ENCODE data around the gene CEP19. TPM values are rescaled to one million over a fixed set of nuclear protein-coding genes. Genes with fewer than 3 reads are reported as not detected.

The CEP19 gene
- polyA plus RNA-seq, 1 experiment = 3.4 TPM

- Histone ChIP-seq H3K4me3 (ENCODE audit: low read depth, low read length) (no peak overlapping the region), H3K27ac (ENCODE audit: low read depth, low read length) (no peak overlapping the region), H3K27me3 (ENCODE audit: control insufficient read depth, insufficient read depth, low read length) (peaks cover 2% of the 10 kb centered on the region), H3K9me3 (ENCODE audit: control insufficient read depth, insufficient read depth, low read length) (no peaks in the 10 kb centered on the region)
- ChIA-PET CTCF (interaction anchor here (1.8 to 6.8 kb wide), 2 partner anchors 79 to 81 kb away, joined by 15 to 209 read pairs; no protein-coding TSS in a partner anchor), POLR2A (no interaction called here)
- TF ChIP-seq, protein P1, sequence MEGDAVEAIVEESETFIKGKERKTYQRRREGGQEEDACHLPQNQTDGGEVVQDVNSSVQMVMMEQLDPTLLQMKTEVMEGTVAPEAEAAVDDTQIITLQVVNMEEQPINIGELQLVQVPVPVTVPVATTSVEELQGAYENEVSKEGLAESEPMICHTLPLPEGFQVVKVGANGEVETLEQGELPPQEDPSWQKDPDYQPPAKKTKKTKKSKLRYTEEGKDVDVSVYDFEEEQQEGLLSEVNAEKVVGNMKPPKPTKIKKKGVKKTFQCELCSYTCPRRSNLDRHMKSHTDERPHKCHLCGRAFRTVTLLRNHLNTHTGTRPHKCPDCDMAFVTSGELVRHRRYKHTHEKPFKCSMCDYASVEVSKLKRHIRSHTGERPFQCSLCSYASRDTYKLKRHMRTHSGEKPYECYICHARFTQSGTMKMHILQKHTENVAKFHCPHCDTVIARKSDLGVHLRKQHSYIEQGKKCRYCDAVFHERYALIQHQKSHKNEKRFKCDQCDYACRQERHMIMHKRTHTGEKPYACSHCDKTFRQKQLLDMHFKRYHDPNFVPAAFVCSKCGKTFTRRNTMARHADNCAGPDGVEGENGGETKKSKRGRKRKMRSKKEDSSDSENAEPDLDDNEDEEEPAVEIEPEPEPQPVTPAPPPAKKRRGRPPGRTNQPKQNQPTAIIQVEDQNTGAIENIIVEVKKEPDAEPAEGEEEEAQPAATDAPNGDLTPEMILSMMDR (IDR thresholded peaks at IDR 0.05; ENCODE audit: low read depth, low read length) = no peak
- DNase-seq (ENCODE audit: low read depth, low spot score) = no peak
Measured at GRCh38 chr3:196689941-196690660, 21.9 kb downstream of the CEP19 start.

- ChIA-PET CTCF (interaction anchor here (0.6 to 6.8 kb wide), 2 partner anchors 77 to 368 kb away, joined by 5 to 209 read pairs; no protein-coding TSS in a partner anchor), POLR2A (interaction anchor here (0.6 to 1.0 kb wide), 3 partner anchors 24 to 145 kb away, joined by 3 to 4 read pairs (median 3); partner anchors contain the start of genes CEP19 and PIGX)
- DNase-seq (ENCODE audit: low read depth, low spot score) = peak; percentile 3
- TF ChIP-seq, protein P1 (IDR thresholded peaks at IDR 0.05; ENCODE audit: low read depth, low read length) = no peak
- peaks cover 2% of the 10 kb centered on the region for H3K27me3 ChIP-seq (ENCODE audit: control insufficient read depth, insufficient read depth, low read length)
- H3K9me3 ChIP-seq (ENCODE audit: control insufficient read depth, insufficient read depth, low read length) = no peaks in the 10 kb centered on the region
- H3K27ac ChIP-seq (ENCODE audit: low read depth, low read length) = no peak overlapping the region
- H3K4me3 ChIP-seq (ENCODE audit: low read depth, low read length) = no peak overlapping the region
Measured at GRCh38 chr3:196688349-196688748, 23.7 kb downstream of the CEP19 start.

DNA sequence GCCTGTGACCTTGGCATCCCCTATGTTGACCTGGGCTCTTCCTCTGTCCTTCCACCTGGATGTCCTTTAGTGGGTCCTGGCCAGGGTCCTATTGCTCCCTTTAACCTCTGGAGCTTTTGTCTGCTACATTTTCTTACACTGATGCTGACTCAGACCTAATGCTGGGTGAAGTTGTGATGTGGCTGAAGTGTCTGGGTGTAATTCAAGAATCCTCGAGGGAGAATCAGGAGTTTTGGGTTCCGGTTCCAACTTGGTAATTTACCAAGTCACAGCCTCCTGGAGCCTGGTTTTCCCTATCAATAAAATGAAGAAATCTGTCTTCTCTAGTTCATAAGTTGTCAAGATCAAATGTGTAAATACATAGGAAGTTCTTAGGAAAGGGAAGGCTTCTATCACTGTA, 25.6 kb downstream of the CEP19 start:
- H3K4me3 ChIP-seq (ENCODE audit: low read depth, low read length) = no peak overlapping the region
- H3K27me3 ChIP-seq (ENCODE audit: control insufficient read depth, insufficient read depth, low read length) = peaks cover 4% of the 10 kb centered on the region
- no peak for DNase-seq (ENCODE audit: low read depth, low spot score)
- H3K27ac ChIP-seq (ENCODE audit: low read depth, low read length) = no peak overlapping the region
- ChIA-PET POLR2A (interaction anchor here (0.7 kb wide), 1 partner anchor 77 kb away, joined by 3 read pairs; no protein-coding TSS in a partner anchor), CTCF (interaction anchor here (0.5 to 6.8 kb wide), 5 partner anchors 9 to 158 kb away, joined by 3 to 209 read pairs (median 12); no protein-coding TSS in a partner anchor)
- TF ChIP-seq, protein P1 (IDR thresholded peaks at IDR 0.05; ENCODE audit: low read depth, low read length) = no peak
- no peaks in the 10 kb centered on the region for H3K9me3 ChIP-seq (ENCODE audit: control insufficient read depth, insufficient read depth, low read length)

DNA sequence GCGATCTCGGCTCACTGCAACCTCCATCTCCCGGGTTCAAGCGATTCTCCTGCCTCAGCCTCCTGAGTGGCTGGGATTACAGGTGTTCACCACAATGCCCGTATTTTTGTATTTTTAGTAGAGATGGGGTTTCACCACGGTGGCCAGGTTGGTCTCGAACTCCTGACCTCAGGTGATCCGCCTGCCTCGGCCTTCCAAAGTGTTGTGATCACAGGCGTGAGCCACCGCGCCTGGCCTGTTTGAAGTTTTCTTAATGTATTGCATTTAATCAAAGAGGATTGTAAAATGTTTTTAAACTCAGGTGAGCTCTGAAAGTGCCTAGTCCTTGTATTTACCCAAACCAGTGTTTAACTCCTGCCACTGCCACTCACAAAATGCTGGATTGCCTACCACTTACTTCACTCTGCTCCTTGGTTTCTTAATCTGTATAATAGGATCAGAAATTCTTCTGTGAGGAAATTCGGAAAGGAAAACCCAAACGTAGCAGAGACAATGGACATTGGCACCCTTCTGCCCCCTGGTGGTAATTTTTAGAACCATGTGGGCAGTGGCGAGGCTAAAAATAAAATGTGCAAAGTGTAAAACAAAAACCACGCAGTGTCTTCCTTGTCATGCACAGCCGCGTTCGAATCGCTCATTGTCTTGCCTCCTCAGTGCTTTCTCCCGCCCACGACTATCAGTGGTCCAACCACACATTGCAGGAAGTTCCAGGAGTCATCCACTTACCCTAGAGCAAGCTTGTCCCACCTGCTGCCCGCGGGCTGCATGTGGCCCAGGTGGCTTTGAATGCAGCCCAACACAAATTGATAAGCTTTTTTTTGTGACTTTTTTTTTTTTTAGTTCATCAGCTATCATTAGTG, 27.3 kb downstream of the CEP19 start:
- POLR2A ChIA-PET = interaction anchor here (0.6 kb wide), 1 partner anchor 23 kb away, joined by 3 read pairs; no protein-coding TSS in a partner anchor
- H3K9me3 ChIP-seq (ENCODE audit: control insufficient read depth, insufficient read depth, low read length) = no peaks in the 10 kb centered on the region
- CTCF ChIA-PET = interaction anchor here (0.6 to 6.8 kb wide), 26 partner anchors 8 to 436 kb away, joined by 3 to 209 read pairs (median 4); no protein-coding TSS in a partner anchor
- DNase-seq (ENCODE audit: low read depth, low spot score) = peak; percentile 7
- TF ChIP-seq, protein P1 (IDR thresholded peaks at IDR 0.05; ENCODE audit: low read depth, low read length) = peak; percentile 87
- H3K4me3 ChIP-seq (ENCODE audit: low read depth, low read length) = no peak overlapping the region
- H3K27me3 ChIP-seq (ENCODE audit: control insufficient read depth, insufficient read depth, low read length) = peaks cover 6% of the 10 kb centered on the region
- no peak overlapping the region for H3K27ac ChIP-seq (ENCODE audit: low read depth, low read length)

All from AG04450 (cell line).